Naive thymus-derived CD4-positive, alpha-beta T cell (primary cell): Measurements from ENCODE around the gene COL9A3. TPM values are rescaled to one million over a fixed set of nuclear protein-coding genes. Genes with fewer than 3 reads are reported as not detected.

Experiments
- ATAC-seq: fragments of 150-1000 bp; cut with Tn5 transposase; 2 replicates; pipeline ENCODE4 v1.10.0; 2021; ENCODE audit warnings: mild to moderate bottlenecking, moderate library complexity
- CTCF ChIA-PET: fragments of 350-600 bp; sonication (Branson Sonifier 250); formaldehyde crosslinking; loops from one replicate; lab custom pipeline; 2021; ENCODE audit warnings: antibody characterized with exemption; lab: Charles Lee
- POLR2A ChIA-PET: fragments of 350-600 bp; sonication (Branson Sonifier 250); formaldehyde crosslinking; loops from one replicate; lab custom pipeline; 2021; ENCODE audit warnings: antibody characterized with exemption, inconsistent platforms; lab: Charles Lee
- DNase-seq, 9 donors: peaks; one replicate each; pipeline versions ENCODE4 v3.0.0 to v3.0.0-alpha.2; 2020 to 2022; ENCODE audit warnings: mixed read lengths in 1 of 9
- H3K27ac ChIP-seq: one replicate; pipeline ENCODE4 v1.7.0; 2013; ENCODE audit warnings: mild to moderate bottlenecking, low read depth, low read length, moderate library complexity
- H3K27me3 ChIP-seq, 2 donors: one replicate each; pipeline ENCODE4 v1.7.0; 2013; ENCODE audit warnings: low read length in 2 of 2, mild to moderate bottlenecking in 2 of 2, moderate library complexity in 2 of 2; ENCODE audit not compliant: control insufficient read depth in 2 of 2, insufficient read depth in 2 of 2
- H3K36me3 ChIP-seq, 3 experiments: 1 replicate in 2 of 3; 2 replicates in 1 of 3; pipeline ENCODE4 v1.7.0; 2013; ENCODE audit warnings: low read length in 3 of 3, mild to moderate bottlenecking in 3 of 3, moderate library complexity in 1 of 3; ENCODE audit not compliant: insufficient read depth in 3 of 3, control insufficient read depth in 2 of 3
- H3K4me1 ChIP-seq, 2 donors: one replicate each; pipeline ENCODE4 v1.7.0; 2013; ENCODE audit warnings: low read length in 2 of 2, mild to moderate bottlenecking in 2 of 2, moderate library complexity in 1 of 2; ENCODE audit not compliant: control insufficient read depth in 2 of 2, insufficient read depth in 2 of 2
- H3K4me3 ChIP-seq: 2 replicates; pipeline ENCODE4 v1.7.0; 2013; ENCODE audit warnings: mild to moderate bottlenecking, low read length
- H3K9me3 ChIP-seq, 3 experiments: 1 replicate in 2 of 3; 2 replicates in 1 of 3; pipeline ENCODE4 v1.7.0; 2013; ENCODE audit warnings: low read length in 3 of 3; ENCODE audit not compliant: control insufficient read depth in 2 of 3
- H3K27ac Mint-ChIP-seq, 9 donors: one replicate each; pipeline ENCODE4 v1.8.0; 2020 to 2022; ENCODE audit warnings: mixed read lengths in 9 of 9, mild to moderate bottlenecking in 8 of 9, moderate library complexity in 5 of 9, inconsistent platforms in 2 of 9
- H3K27me3 Mint-ChIP-seq, 5 donors: one replicate each; pipeline ENCODE4 v1.8.0; 2021 to 2022; ENCODE audit warnings: mixed read lengths in 5 of 5, mild to moderate bottlenecking in 1 of 5
- H3K36me3 Mint-ChIP-seq, 5 donors: one replicate each; pipeline ENCODE4 v1.8.0; 2020 to 2022; ENCODE audit warnings: mixed read lengths in 5 of 5, mild to moderate bottlenecking in 3 of 5, inconsistent platforms in 1 of 5
- H3K4me1 Mint-ChIP-seq, 7 donors: one replicate each; pipeline ENCODE4 v1.8.0; 2020 to 2022; ENCODE audit warnings: mixed read lengths in 7 of 7, mild to moderate bottlenecking in 3 of 7, inconsistent platforms in 1 of 7
- H3K4me3 Mint-ChIP-seq, 10 donors: one replicate each; pipeline ENCODE4 v1.8.0; 2020 to 2022; ENCODE audit warnings: mild to moderate bottlenecking in 10 of 10, mixed read lengths in 10 of 10, moderate library complexity in 6 of 10, inconsistent platforms in 2 of 10
- H3K9me3 Mint-ChIP-seq, 11 donors: one replicate each; pipeline ENCODE4 v1.8.0; 2020 to 2022; ENCODE audit warnings: mixed read lengths in 11 of 11, mild to moderate bottlenecking in 4 of 11, inconsistent platforms in 1 of 11, moderate library complexity in 1 of 11
- intact Hi-C, 2 donors: fragments of 100-400 bp; cut with micrococcal nuclease; formaldehyde crosslinking; loops; one replicate each; pipeline ENCODE4 v1.15.1; 2023
- polyA plus RNA-seq, 2 donors: library from polyadenylated mRNA; unstranded; fragments of 300-500 nt; fragmentation: Illumina TruSeq; gene quantifications; one replicate each; pipeline ENCODE4 v1.2.3, GENCODE V29; 2021
- total RNA-seq, 6 experiments: library from RNA in 5 of 6; stranded (reverse) in 5 of 6; gene quantifications; 1 replicate in 5 of 6; 2 replicates in 1 of 6; pipeline ENCODE4 v1.2.3 and lab custom pipeline; 2021 to 2026

COL9A3 gene
- total and polyA plus RNA-seq, 7 experiments from 2014 or later: 0.32 to 0.59 TPM; not detected in 5

GRCh38 chr20:62839816-62840215 lies 23.0 kb downstream of the COL9A3 start:
- Histone ChIP-seq H3K4me1 (no peaks in the 10 kb centered on the region), H3K27me3 (no peaks in the 10 kb centered on the region), H3K4me3 (no peak overlapping the region), H3K36me3 (no peaks in the 10 kb centered on the region), H3K9me3 (no peaks in the 10 kb centered on the region), H3K27ac (no peak overlapping the region)
- Mint-ChIP-seq H3K9me3 (no peaks in the 10 kb centered on the region), H3K36me3 (peaks cover 0 to 7% (median 3%) of the 10 kb centered on the region in 5 donors), H3K4me3 (no peak overlapping the region), H3K27ac (no peak overlapping the region), H3K4me1 (no peaks in the 10 kb centered on the region), H3K27me3 (peaks cover 0 to 5% (median 0%) of the 10 kb centered on the region in 5 donors)
- DNase-seq: no peak
- ATAC-seq: no peak
- intact Hi-C loops: no loop called here
- ChIA-PET CTCF (no interaction called here), POLR2A (no interaction called here)

- intact Hi-C loops: no loop called here
- Histone ChIP-seq H3K4me1 (no peaks in the 10 kb centered on the region), H3K36me3 (no peaks in the 10 kb centered on the region), H3K27me3 (no peaks in the 10 kb centered on the region), H3K9me3 (no peaks in the 10 kb centered on the region), H3K4me3 (no peak overlapping the region), H3K27ac (no peak overlapping the region)
- no peak for DNase-seq
- ATAC-seq: no peak
- Mint-ChIP-seq H3K4me3 (no peak overlapping the region), H3K4me1 (no peaks in the 10 kb centered on the region), H3K27ac (no peak overlapping the region), H3K36me3 (peaks cover 0 to 7% (median 4%) of the 10 kb centered on the region in 5 donors), H3K27me3 (peaks cover 0 to 2% (median 0%) of the 10 kb centered on the region in 5 donors), H3K9me3 (no peaks in the 10 kb centered on the region)
- ChIA-PET CTCF (no interaction called here), POLR2A (no interaction called here)
Observed at GRCh38 chr20:62840244-62841197, 23.7 kb downstream of the COL9A3 start.

GRCh38 chr20:62841705-62842212 lies 24.9 kb downstream of the COL9A3 start:
- Mint-ChIP-seq H3K27ac (no peak overlapping the region), H3K36me3 (peaks cover 0 to 9% (median 4%) of the 10 kb centered on the region in 5 donors), H3K9me3 (no peaks in the 10 kb centered on the region), H3K4me1 (no peaks in the 10 kb centered on the region), H3K4me3 (no peak overlapping the region), H3K27me3 (no peaks in the 10 kb centered on the region)
- H3K27me3 ChIP-seq: no peaks in the 10 kb centered on the region
- ChIA-PET POLR2A (no interaction called here), CTCF (no interaction called here)
- H3K27ac ChIP-seq: no peak overlapping the region
- H3K4me3 ChIP-seq: no peak overlapping the region
- no peak for ATAC-seq
- no peaks in the 10 kb centered on the region for H3K4me1 ChIP-seq
- no peak for DNase-seq
- no peaks in the 10 kb centered on the region for H3K9me3 ChIP-seq
- H3K36me3 ChIP-seq: no peaks in the 10 kb centered on the region
- intact Hi-C loops: no loop called here

- H3K4me1 Mint-ChIP-seq: peaks cover 0 to 6% (median 0%) of the 10 kb centered on the region in 7 donors
- no peak for DNase-seq
- H3K4me1 ChIP-seq: no peaks in the 10 kb centered on the region
- H3K27ac Mint-ChIP-seq: no peak overlapping the region
- no peak overlapping the region for H3K27ac ChIP-seq
- no peaks in the 10 kb centered on the region for H3K9me3 Mint-ChIP-seq
- no peak overlapping the region for H3K4me3 Mint-ChIP-seq
- H3K4me3 ChIP-seq: no peak overlapping the region
- H3K27me3 ChIP-seq: no peaks in the 10 kb centered on the region
- no peaks in the 10 kb centered on the region for H3K27me3 Mint-ChIP-seq
- H3K36me3 Mint-ChIP-seq: peaks cover 0 to 11% (median 4%) of the 10 kb centered on the region in 5 donors
- POLR2A ChIA-PET: no interaction called here
- H3K9me3 ChIP-seq: no peaks in the 10 kb centered on the region
- no peaks in the 10 kb centered on the region for H3K36me3 ChIP-seq
- intact Hi-C loops: no loop called here
- CTCF ChIA-PET: no interaction called here
- no peak for ATAC-seq
Observed at GRCh38 chr20:62843656-62844055, 26.8 kb downstream of the COL9A3 start.

- Mint-ChIP-seq H3K4me3 (no peak overlapping the region), H3K9me3 (peaks cover 0 to 2% (median 0%) of the 10 kb centered on the region in 11 donors), H3K36me3 (peaks cover 0 to 11% (median 4%) of the 10 kb centered on the region in 5 donors), H3K27ac (no peak overlapping the region), H3K27me3 (no peaks in the 10 kb centered on the region), H3K4me1 (peaks cover 0 to 6% (median 0%) of the 10 kb centered on the region in 7 donors)
- intact Hi-C loops: no loop called here
- ChIA-PET POLR2A (interaction anchor here (0.7 kb wide), 1 partner anchor 50 kb away, joined by 3 read pairs; no protein-coding TSS in a partner anchor), CTCF (interaction anchor here (0.7 kb wide), 1 partner anchor 55 kb away, joined by 3 read pairs; no protein-coding TSS in a partner anchor)
- H3K27ac ChIP-seq: no peak overlapping the region
- H3K4me3 ChIP-seq: no peak overlapping the region
- H3K9me3 ChIP-seq: no peaks in the 10 kb centered on the region
- no peaks in the 10 kb centered on the region for H3K27me3 ChIP-seq
- no peak for DNase-seq
- ATAC-seq: no peak
- H3K36me3 ChIP-seq: peaks cover 0 to 2% (median 0%) of the 10 kb centered on the region in 3 experiments
- no peaks in the 10 kb centered on the region for H3K4me1 ChIP-seq
Observed at GRCh38 chr20:62844182-62844581, 27.3 kb downstream of the COL9A3 start.

- POLR2A ChIA-PET: interaction anchor here (0.7 kb wide), 1 partner anchor 692 kb away, joined by 3 read pairs; no protein-coding TSS in a partner anchor
- no peak for DNase-seq
- Histone ChIP-seq H3K9me3 (no peaks in the 10 kb centered on the region), H3K27ac (no peak overlapping the region), H3K36me3 (peaks cover 0 to 4% (median 0%) of the 10 kb centered on the region in 3 experiments), H3K4me3 (no peak overlapping the region), H3K27me3 (no peaks in the 10 kb centered on the region), H3K4me1 (no peaks in the 10 kb centered on the region)
- peaks cover 0 to 6% (median 0%) of the 10 kb centered on the region in 7 donors for H3K4me1 Mint-ChIP-seq
- CTCF ChIA-PET: no interaction called here
- H3K27me3 Mint-ChIP-seq: no peaks in the 10 kb centered on the region
- no peak overlapping the region for H3K27ac Mint-ChIP-seq
- no peak overlapping the region for H3K4me3 Mint-ChIP-seq
- H3K36me3 Mint-ChIP-seq: peaks cover 0 to 11% (median 4%) of the 10 kb centered on the region in 5 donors
- peaks cover 0 to 2% (median 0%) of the 10 kb centered on the region in 11 donors for H3K9me3 Mint-ChIP-seq
- ATAC-seq: no peak
- intact Hi-C loops: no loop called here
Observed at GRCh38 chr20:62845416-62846160, 28.7 kb downstream of the COL9A3 start.
